HG03280 (cell line): Measurements from ENCODE around the gene MYO7A.

ENCODE experiments used
- ATAC-seq: cut with Tn5 transposase; IDR thresholded peaks from one replicate; pipeline ENCODE4 v1.9.1; 2021; ENCODE audit warnings: mild to moderate bottlenecking, moderate library complexity; ENCODE audit not compliant: unreplicated experiment

Gene MYO7A

GRCh38 chr11:77197626-77198320 is 69.7 kb downstream of the MYO7A start:
- no peak for ATAC-seq

- no peak for ATAC-seq
These were observed 70.4 kb downstream of the MYO7A start for GRCh38 chr11:77198440-77198849.

GRCh38 chr11:77199137-77199745 is 71.2 kb downstream of the MYO7A start:
- no peak for ATAC-seq

GRCh38 chr11:77200351-77201268 is 72.6 kb downstream of the MYO7A start:
- no peak for ATAC-seq

- ATAC-seq: no peak
These were observed 73.3 kb downstream of the MYO7A start for GRCh38 chr11:77201370-77201769.

- ATAC-seq: no peak
These were observed 74.2 kb downstream of the MYO7A start for GRCh38 chr11:77201991-77202841.

GRCh38 chr11:77202941-77203900 is 75.2 kb downstream of the MYO7A start:
- ATAC-seq: no peak

GRCh38 chr11:77203901-77204753 is 76.1 kb downstream of the MYO7A start:
- no peak for ATAC-seq

- ATAC-seq: no peak
These were observed 76.9 kb downstream of the MYO7A start for GRCh38 chr11:77204754-77205466.

- no peak for ATAC-seq
These were observed 77.6 kb downstream of the MYO7A start for GRCh38 chr11:77205467-77206263.

GRCh38 chr11:77206264-77207018 is 78.4 kb downstream of the MYO7A start:
- no peak for ATAC-seq

GRCh38 chr11:77207019-77207485 is 79.0 kb downstream of the MYO7A start:
- no peak for ATAC-seq

GRCh38 chr11:77207618-77208313 is 79.7 kb downstream of the MYO7A start:
- no peak for ATAC-seq

GRCh38 chr11:77208535-77208934 is 80.5 kb downstream of the MYO7A start:
- ATAC-seq: no peak

- no peak for ATAC-seq
These were observed 81.6 kb downstream of the MYO7A start for GRCh38 chr11:77209663-77210062.

GRCh38 chr11:77211040-77211451 is 83.0 kb downstream of the MYO7A start:
- no peak for ATAC-seq
